H1 (cell line): ENCODE measurements around the gene MMP24OS. TPM values are rescaled to one million over a fixed set of nuclear protein-coding genes. Genes with fewer than 3 reads are reported as not detected.

Source experiments
- CTCF ChIA-PET: fragments of 300-600 bp; sonication (Branson Sonifier 250); formaldehyde crosslinking; loops from one replicate; lab custom pipeline; 2021; ENCODE audit not compliant: partially characterized antibody; lab: Charles Lee
- POLR2A ChIA-PET: fragments of 300-600 bp; sonication (Branson Sonifier 250); formaldehyde crosslinking; loops from one replicate; lab custom pipeline; 2021; ENCODE audit warnings: inconsistent platforms; ENCODE audit not compliant: partially characterized antibody; lab: Charles Lee
- DNase-seq, 2 experiments: peaks; one replicate each; pipeline versions ENCODE4 v3.0.0 to v3.0.0-alpha.2; 2010 to 2022; ENCODE audit warnings: low spot score in 2 of 2, low read depth in 1 of 2, mixed read lengths in 1 of 2
- FAIRE-seq: peaks from 2 replicates; lab custom pipeline; 2011; peaks lifted over from hg19 to GRCh38; lab: Jason Lieb, UNC
- H2AFZ ChIP-seq: 2 replicates; pipeline ENCODE4 v1.8.1; 2012; ENCODE audit warnings: low read length, inconsistent platforms
- H2AK5ac ChIP-seq: 2 replicates; pipeline ENCODE4 v1.6.1; 2013; ENCODE audit warnings: low read depth, low read length
- H2BK120ac ChIP-seq: replicated peaks from 2 replicates; pipeline ENCODE3; 2013; ENCODE audit warnings: low read depth, low read length, inconsistent platforms
- H2BK12ac ChIP-seq: 2 replicates; pipeline ENCODE4 v1.6.1; 2013; ENCODE audit warnings: low read depth, low read length
- H2BK15ac ChIP-seq: 2 replicates; pipeline ENCODE4 v1.6.1; 2013; ENCODE audit warnings: low read length
- H2BK20ac ChIP-seq: 2 replicates; pipeline ENCODE4 v1.6.1; 2013; ENCODE audit warnings: low read length
- H2BK5ac ChIP-seq: 2 replicates; pipeline ENCODE4 v1.6.1; 2013; ENCODE audit warnings: low read depth, low read length
- H3K14ac ChIP-seq: 2 replicates; pipeline ENCODE4 v1.6.1; 2013; ENCODE audit warnings: inconsistent platforms; ENCODE audit not compliant: insufficient read length
- H3K18ac ChIP-seq: 2 replicates; pipeline ENCODE4 v1.6.1; 2013; ENCODE audit warnings: low read length; ENCODE audit errors: extremely low read depth
- H3K23ac ChIP-seq: 2 replicates; pipeline ENCODE4 v1.6.1; 2013; ENCODE audit warnings: inconsistent platforms; ENCODE audit not compliant: insufficient read length
- H3K23me2 ChIP-seq: 2 replicates; pipeline ENCODE4 v1.6.1; 2013; ENCODE audit warnings: low read depth, low read length
- H3K27ac ChIP-seq: 2 replicates; pipeline ENCODE4 v1.6.1; 2011; ENCODE audit warnings: low read depth, low read length, inconsistent platforms
- H3K27me3 ChIP-seq, 4 experiments: replicated peaks in 1 of 4; 1 replicate in 1 of 4; 2 replicates in 3 of 4; pipeline versions ENCODE4 v1.6.1 to v1.8.1; 2011 to 2013; ENCODE audit warnings: low read length in 3 of 4, mild to moderate bottlenecking in 3 of 4, inconsistent platforms in 2 of 4, mixed read lengths in 2 of 4, moderate library complexity in 1 of 4; ENCODE audit not compliant: control insufficient read depth in 3 of 4, insufficient read depth in 3 of 4; ENCODE audit errors: extremely low read depth in 1 of 4
- H3K36me3 ChIP-seq, 4 experiments: 2 replicates each; pipeline versions ENCODE4 v1.6.1 to v1.8.1; 2011 to 2013; ENCODE audit warnings: mild to moderate bottlenecking in 4 of 4, low read length in 3 of 4, moderate library complexity in 2 of 4, control low read depth in 1 of 4, inconsistent platforms in 1 of 4; ENCODE audit not compliant: insufficient read depth in 4 of 4, control insufficient read depth in 2 of 4
- H3K4ac ChIP-seq: replicated peaks from 2 replicates; pipeline ENCODE3; 2013; ENCODE audit warnings: low read length, low read depth, mixed read lengths, inconsistent platforms; ENCODE audit not compliant: insufficient read length
- H3K4me1 ChIP-seq, 4 experiments: replicated peaks in 1 of 4; 1 replicate in 1 of 4; 2 replicates in 3 of 4; pipeline versions ENCODE4 v1.6.1 to v1.8.1; 2011 to 2013; ENCODE audit warnings: low read length in 3 of 4, inconsistent platforms in 2 of 4, mixed read lengths in 1 of 4; ENCODE audit not compliant: insufficient read depth in 4 of 4, control insufficient read depth in 3 of 4
- H3K4me2 ChIP-seq, 2 experiments: 2 replicates each; pipeline versions ENCODE4 v1.6.1 to v1.8.1; 2011 to 2013; ENCODE audit warnings: low read depth in 2 of 2, low read length in 2 of 2, control low read depth in 1 of 2, inconsistent platforms in 1 of 2, mild to moderate bottlenecking in 1 of 2; ENCODE audit not compliant: insufficient read depth in 1 of 2
- H3K4me3 ChIP-seq, 4 experiments: fragments of 200-600, 300-600 bp in 1 of 4; sonication (generic), shearing (Covaris generic), sonication (Bioruptor Twin) in 1 of 4; 2 replicates each; pipeline versions ENCODE4 v1.5.1 to v1.8.1; 2011 to 2016; ENCODE audit warnings: low read length in 4 of 4, low read depth in 3 of 4, control low read depth in 2 of 4, inconsistent platforms in 2 of 4, mild to moderate bottlenecking in 2 of 4, mixed read lengths in 1 of 4, moderate library complexity in 1 of 4; ENCODE audit not compliant: insufficient read depth in 2 of 4; ENCODE audit errors: extremely low read depth in 1 of 4
- H3K56ac ChIP-seq: replicated peaks from 2 replicates; pipeline ENCODE3; 2013; ENCODE audit warnings: low read depth, mild to moderate bottlenecking, mixed read lengths, low read length, inconsistent platforms; ENCODE audit not compliant: insufficient read length
- H3K79me1 ChIP-seq: 2 replicates; pipeline ENCODE4 v1.6.1; 2013; ENCODE audit warnings: low read depth, low read length, control low read depth
- H3K79me2 ChIP-seq, 2 experiments: 2 replicates each; pipeline versions ENCODE4 v1.6.1 to v1.8.1; 2012 to 2013; ENCODE audit warnings: low read length in 2 of 2, mild to moderate bottlenecking in 2 of 2, inconsistent platforms in 1 of 2; ENCODE audit not compliant: insufficient read depth in 2 of 2, control insufficient read depth in 1 of 2
- H3K9ac ChIP-seq, 4 experiments: replicated peaks in 1 of 4; 1 replicate in 1 of 4; 2 replicates in 3 of 4; pipeline versions ENCODE4 v1.6.1 to v1.8.1; 2011 to 2013; ENCODE audit warnings: low read depth in 3 of 4, low read length in 3 of 4, control low read depth in 2 of 4, mild to moderate bottlenecking in 2 of 4, moderate library complexity in 2 of 4, inconsistent platforms in 1 of 4; ENCODE audit errors: extremely low read depth in 1 of 4
- H3K9me3 ChIP-seq, 2 experiments: 2 replicates each; pipeline versions ENCODE4 v1.6.1 to v1.8.1; 2012 to 2013; ENCODE audit warnings: mild to moderate bottlenecking in 2 of 2, moderate library complexity in 2 of 2, control low read depth in 1 of 2, inconsistent platforms in 1 of 2, low read depth in 1 of 2, low read length in 1 of 2, mixed read lengths in 1 of 2; ENCODE audit not compliant: insufficient read depth in 2 of 2
- H4K20me1 ChIP-seq, 2 experiments: replicated peaks in 1 of 2; 2 replicates each; pipeline versions ENCODE3 to v1.8.1; 2011 to 2013; ENCODE audit warnings: inconsistent platforms in 2 of 2, low read length in 2 of 2, mild to moderate bottlenecking in 1 of 2; ENCODE audit not compliant: insufficient read depth in 2 of 2, control insufficient read depth in 1 of 2
- H4K5ac ChIP-seq: 2 replicates; pipeline ENCODE4 v1.6.1; 2013; ENCODE audit warnings: low read length, low read depth, mixed read lengths, inconsistent platforms; ENCODE audit not compliant: insufficient read length
- H4K8ac ChIP-seq: 2 replicates; pipeline ENCODE4 v1.8.0; 2013; ENCODE audit warnings: mild to moderate bottlenecking, moderate library complexity, low read length, inconsistent platforms; ENCODE audit not compliant: insufficient read depth; ENCODE audit errors: extremely low read depth
- H4K91ac ChIP-seq: replicated peaks from 2 replicates; pipeline ENCODE3; 2013; ENCODE audit warnings: low read length, mixed read lengths, inconsistent platforms; ENCODE audit not compliant: insufficient read length
- JUN ChIP-seq: IDR thresholded peaks from 2 replicates; pipeline ENCODE4 v1.6.1; 2011; ENCODE audit warnings: low read depth, mild to moderate bottlenecking, improper control_type of control experiment, low read length
- KDM1A ChIP-seq: fragments of 200-600, 300-600 bp; sonication (generic); IDR thresholded peaks from 2 replicates; pipeline ENCODE4 v1.7.1; 2016; ENCODE audit warnings: mild to moderate bottlenecking, low read length, borderline replicate concordance
- RBBP5 ChIP-seq: IDR thresholded peaks from 2 replicates; pipeline ENCODE4 v1.7.1; 2012; ENCODE audit warnings: low read depth, mild to moderate bottlenecking, inconsistent platforms, low read length, moderate library complexity, borderline replicate concordance
- RFX5 ChIP-seq: IDR thresholded peaks from 2 replicates; pipeline ENCODE4 v1.6.1; 2011; ENCODE audit warnings: low read depth, low read length, improper control_type of control experiment, borderline replicate concordance
- SUZ12 ChIP-seq: fragments of 200-600 bp; sonication (generic); IDR thresholded peaks from 2 replicates; pipeline ENCODE4 v1.6.1; 2012; ENCODE audit warnings: mild to moderate bottlenecking, inconsistent platforms, low read length, moderate library complexity, mixed read lengths
- YY1 ChIP-seq: IDR thresholded peaks from 2 replicates; pipeline ENCODE4 v1.6.1; 2011; ENCODE audit warnings: low read depth, mild to moderate bottlenecking, low read length
- ZNF274 ChIP-seq: IDR thresholded peaks from 2 replicates; pipeline ENCODE4 v1.7.0; 2012; ENCODE audit warnings: low read length, borderline replicate concordance; ENCODE audit errors: extremely low read depth
- WGBS, 2 experiments: shearing (Covaris generic) in 1 of 2; methylation state at CpG; one replicate each; pipeline versions ENCODE4 v1.1.6 to v1.1.7; 2013 to 2015; ENCODE audit warnings: low lambda C conversion rate in 2 of 2, mixed read lengths in 2 of 2, inconsistent platforms in 1 of 2, low coverage in 1 of 2, missing lambda C conversion rate in 1 of 2; ENCODE audit not compliant: insufficient replicate concordance in 2 of 2, insufficient coverage in 1 of 2, insufficient read length in 1 of 2; ENCODE audit errors: extremely low coverage in 1 of 2, missing lambda C conversion rate in 1 of 2; 5-methylcytosine and 5-hydroxymethylcytosine counted together
- polyA plus RNA-seq, 7 experiments: library from polyadenylated mRNA; depleted of rRNA in 3 of 7; stranded (reverse) in 5 of 7; unstranded in 2 of 7; fragments of >200 nt in 5 of 7; fragments of 200-250 nt in 2 of 7; gene quantifications; 1 replicate in 5 of 7; 2 replicates in 1 of 7; 4 replicates in 1 of 7; pipeline versions ENCODE4 v1.2.1 to v1.2.3, GENCODE V29; 2011 to 2013; ENCODE audit warnings: missing spikeins in 2 of 7, mixed read lengths in 2 of 7
- total RNA-seq: library from RNA; stranded (reverse); fragmentation: NEBNext Ultra II Directional; extraction: Animal tissue kit (Norgen Biotek cat#: 25700); gene quantifications from 2 replicates; pipeline ENCODE4 v1.2.1, GENCODE V29; 2021
- TF ChIP-seq, protein P1 (sequence below): IDR thresholded peaks from 2 replicates; pipeline ENCODE4 v1.6.1; 2011; ENCODE audit warnings: low read length, improper control_type of control experiment

The MMP24OS gene
- total and polyA plus RNA-seq, 2 of the 8 experiments (the other 6 are each of a cell fraction or from before 2014, with no cell fraction given), result 19.0 to 21.3 TPM

DNA sequence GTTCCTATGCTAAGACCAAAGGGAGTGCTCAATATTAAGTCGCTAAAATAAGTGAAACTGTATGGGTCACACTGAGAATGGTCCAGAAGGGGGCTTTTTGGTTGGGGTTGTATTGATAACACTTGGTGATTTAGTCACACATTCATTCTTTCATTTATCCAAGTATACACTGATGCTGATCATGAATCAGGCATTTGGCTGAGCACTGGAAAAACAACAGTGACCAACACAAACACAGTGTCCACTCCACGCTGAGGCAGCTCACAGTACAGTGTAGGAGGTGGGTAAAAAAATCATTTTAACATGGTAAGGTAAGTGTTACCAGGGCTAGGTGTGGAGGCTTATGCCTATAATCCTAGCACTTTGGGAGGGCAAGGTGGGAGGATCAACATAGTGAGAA, 23.5 kb upstream of the MMP24OS start:
- Histone ChIP-seq H4K20me1 (no peaks in the 10 kb centered on the region), H3K18ac (no peak overlapping the region), H2BK15ac (no peak overlapping the region), H4K5ac (no peak overlapping the region), H3K4ac (no peak overlapping the region), H3K4me1 (peaks cover 0 to 4% (median 2%) of the 10 kb centered on the region in 4 experiments; a peak in 3 of 7 replicates), H2BK20ac (no peak overlapping the region), H4K8ac (no peak overlapping the region), H3K27me3 (no peaks in the 10 kb centered on the region), H3K23me2 (no peaks in the 10 kb centered on the region), H2AK5ac (no peak overlapping the region), H4K91ac (no peak overlapping the region), H3K14ac (no peak overlapping the region), H3K23ac (no peak overlapping the region), H3K79me1 (no peaks in the 10 kb centered on the region), H3K9ac (no peak overlapping the region), H3K27ac (no peak overlapping the region), H2BK5ac (no peak overlapping the region), H2BK120ac (no peak overlapping the region), H3K9me3 (no peaks in the 10 kb centered on the region), H3K4me2 (no peak overlapping the region), H3K56ac (no peak overlapping the region), H2BK12ac (no peak overlapping the region), H3K4me3 (no peak overlapping the region), H2AFZ (no peak overlapping the region), H3K36me3 (no peaks in the 10 kb centered on the region), H3K79me2 (no peaks in the 10 kb centered on the region)
- DNase-seq, result no peak
- no peak for FAIRE-seq
- ChIA-PET CTCF (interaction anchor here (0.8 to 13.8 kb wide), 7 partner anchors 13 to 146 kb away, joined by 3 to 104 read pairs (median 3); partner anchors contain the start of genes EIF6 and MMP24OS), POLR2A (interaction anchor here (0.6 kb wide), 1 partner anchor 431 kb away, joined by 3 read pairs; no protein-coding TSS in a partner anchor)
- no peak for TF ChIP-seq KDM1A
- no peak for TF ChIP-seq YY1
- no peak for TF ChIP-seq ZNF274
- no peak for TF ChIP-seq RFX5
- TF ChIP-seq SUZ12, result no peak
- TF ChIP-seq, protein P1, sequence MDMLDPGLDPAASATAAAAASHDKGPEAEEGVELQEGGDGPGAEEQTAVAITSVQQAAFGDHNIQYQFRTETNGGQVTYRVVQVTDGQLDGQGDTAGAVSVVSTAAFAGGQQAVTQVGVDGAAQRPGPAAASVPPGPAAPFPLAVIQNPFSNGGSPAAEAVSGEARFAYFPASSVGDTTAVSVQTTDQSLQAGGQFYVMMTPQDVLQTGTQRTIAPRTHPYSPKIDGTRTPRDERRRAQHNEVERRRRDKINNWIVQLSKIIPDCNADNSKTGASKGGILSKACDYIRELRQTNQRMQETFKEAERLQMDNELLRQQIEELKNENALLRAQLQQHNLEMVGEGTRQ, result no peak
- TF ChIP-seq RBBP5, result no peak
- no peak for TF ChIP-seq JUN
- WGBS, 2 experiments, result 83% methylated on average over 2 of the region's 2 CpGs; no CpG with 5 or more reads in 1 of the 2 experiments
